ENCODE measurements around the gene CDS2.
A peak's percentile ranks its signal among the peaks of the same experiment; 100 is the strongest.

The CDS2 gene

GRCh38 chr20:5221061-5221430 is 94.2 kb downstream of the CDS2 start:
- TF ChIP-seq, protein P1, sequence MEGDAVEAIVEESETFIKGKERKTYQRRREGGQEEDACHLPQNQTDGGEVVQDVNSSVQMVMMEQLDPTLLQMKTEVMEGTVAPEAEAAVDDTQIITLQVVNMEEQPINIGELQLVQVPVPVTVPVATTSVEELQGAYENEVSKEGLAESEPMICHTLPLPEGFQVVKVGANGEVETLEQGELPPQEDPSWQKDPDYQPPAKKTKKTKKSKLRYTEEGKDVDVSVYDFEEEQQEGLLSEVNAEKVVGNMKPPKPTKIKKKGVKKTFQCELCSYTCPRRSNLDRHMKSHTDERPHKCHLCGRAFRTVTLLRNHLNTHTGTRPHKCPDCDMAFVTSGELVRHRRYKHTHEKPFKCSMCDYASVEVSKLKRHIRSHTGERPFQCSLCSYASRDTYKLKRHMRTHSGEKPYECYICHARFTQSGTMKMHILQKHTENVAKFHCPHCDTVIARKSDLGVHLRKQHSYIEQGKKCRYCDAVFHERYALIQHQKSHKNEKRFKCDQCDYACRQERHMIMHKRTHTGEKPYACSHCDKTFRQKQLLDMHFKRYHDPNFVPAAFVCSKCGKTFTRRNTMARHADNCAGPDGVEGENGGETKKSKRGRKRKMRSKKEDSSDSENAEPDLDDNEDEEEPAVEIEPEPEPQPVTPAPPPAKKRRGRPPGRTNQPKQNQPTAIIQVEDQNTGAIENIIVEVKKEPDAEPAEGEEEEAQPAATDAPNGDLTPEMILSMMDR (IDR thresholded peaks at IDR 0.05; ENCODE audit: extremely low read depth, insufficient read depth, missing control alignments), result no peak
- in situ Hi-C loops (cut with MboI; ENCODE audit: low pct_unique_long_range_greater_than_20kb, low sequenced_read_pairs, unreplicated experiment), result no loop called here
- no peak for DNase-seq (ENCODE audit: low spot score)

GRCh38 chr20:5222919-5223634 is 96.3 kb downstream of the CDS2 start:
- in situ Hi-C loops (cut with MboI; ENCODE audit: low pct_unique_long_range_greater_than_20kb, low sequenced_read_pairs, unreplicated experiment), result no loop called here
- TF ChIP-seq, protein P1 (IDR thresholded peaks at IDR 0.05; ENCODE audit: extremely low read depth, insufficient read depth, missing control alignments), result peak; percentile 93
- DNase-seq (ENCODE audit: low spot score), result peak; percentile 69

DNA sequence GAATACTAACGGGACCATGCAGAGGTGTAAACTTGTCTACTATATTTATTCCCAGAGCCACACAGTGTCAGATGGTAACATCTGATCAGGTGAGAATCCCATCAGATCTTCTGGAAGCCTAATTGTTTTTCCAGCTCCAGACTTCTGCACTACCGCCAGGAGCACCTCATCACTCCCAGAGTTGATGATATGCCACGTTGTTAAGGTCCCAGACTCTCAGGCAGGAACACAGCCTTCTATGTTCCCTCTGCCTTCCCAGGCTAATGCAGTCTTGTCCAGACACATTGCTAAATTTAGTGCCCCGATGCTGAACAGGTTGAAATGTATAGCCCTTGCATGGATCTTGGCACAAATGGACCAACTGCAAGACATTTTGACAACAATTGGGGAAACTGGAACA is 103.7 kb downstream of the CDS2 start:
- no peak for DNase-seq (ENCODE audit: low spot score)
- in situ Hi-C loops (cut with MboI; ENCODE audit: low pct_unique_long_range_greater_than_20kb, low sequenced_read_pairs, unreplicated experiment), result no loop called here
- TF ChIP-seq, protein P1 (IDR thresholded peaks at IDR 0.05; ENCODE audit: extremely low read depth, insufficient read depth, missing control alignments), result no peak

GRCh38 chr20:5234158-5234557 is 107.3 kb downstream of the CDS2 start:
- in situ Hi-C loops (cut with MboI; ENCODE audit: low pct_unique_long_range_greater_than_20kb, low sequenced_read_pairs, unreplicated experiment), result no loop called here
- TF ChIP-seq, protein P1 (IDR thresholded peaks at IDR 0.05; ENCODE audit: extremely low read depth, insufficient read depth, missing control alignments), result no peak
- DNase-seq (ENCODE audit: low spot score), result no peak

- TF ChIP-seq, protein P1 (IDR thresholded peaks at IDR 0.05; ENCODE audit: extremely low read depth, insufficient read depth, missing control alignments), result no peak
- in situ Hi-C loops (cut with MboI; ENCODE audit: low pct_unique_long_range_greater_than_20kb, low sequenced_read_pairs, unreplicated experiment), result no loop called here
- DNase-seq (ENCODE audit: low spot score), result no peak
Measured at GRCh38 chr20:5234978-5235377, 108.2 kb downstream of the CDS2 start.
